H9 (cell line): Measurements from ENCODE around the gene PPFIBP2. TPM values are rescaled to one million over a fixed set of nuclear protein-coding genes. Genes with fewer than 3 reads are reported as not detected.

Experiments
- DNase-seq: peaks from one replicate; pipeline ENCODE4 v3.0.0-alpha.2; 2017
- H2AFZ ChIP-seq: one replicate; pipeline ENCODE4 v1.6.1; 2013; ENCODE audit warnings: mild to moderate bottlenecking, low read length, control low read depth, moderate library complexity
- H2AK5ac ChIP-seq: 2 replicates; pipeline ENCODE4 v1.6.1; 2013; ENCODE audit warnings: low read length, control low read depth, mixed read lengths; ENCODE audit not compliant: insufficient read length
- H2BK120ac ChIP-seq: one replicate; pipeline ENCODE4 v1.6.1; 2013; ENCODE audit warnings: low read depth, mild to moderate bottlenecking, low read length, control low read depth, inconsistent platforms; ENCODE audit not compliant: poor library complexity, severe bottlenecking
- H2BK12ac ChIP-seq: 2 replicates; pipeline ENCODE4 v1.6.1; 2013; ENCODE audit warnings: low read length, control low read depth, mixed read lengths, low read depth; ENCODE audit not compliant: insufficient read length
- H2BK15ac ChIP-seq: 2 replicates; pipeline ENCODE4 v1.6.1; 2013; ENCODE audit warnings: low read depth, low read length, control low read depth
- H2BK20ac ChIP-seq: one replicate; pipeline ENCODE4 v1.6.1; 2013; ENCODE audit warnings: low read depth, mild to moderate bottlenecking, low read length, control low read depth, inconsistent platforms; ENCODE audit not compliant: poor library complexity, severe bottlenecking
- H2BK5ac ChIP-seq: 2 replicates; pipeline ENCODE4 v1.6.1; 2013; ENCODE audit warnings: low read length, control low read depth, mixed read lengths; ENCODE audit not compliant: insufficient read length
- H3K14ac ChIP-seq: 2 replicates; pipeline ENCODE4 v1.6.1; 2013; ENCODE audit warnings: low read length, control low read depth; ENCODE audit not compliant: insufficient read depth
- H3K18ac ChIP-seq: 2 replicates; pipeline ENCODE4 v1.6.1; 2013; ENCODE audit warnings: low read depth, mild to moderate bottlenecking, mixed read lengths, low read length, control low read depth; ENCODE audit not compliant: insufficient read length
- H3K23ac ChIP-seq: 2 replicates; pipeline ENCODE4 v1.6.1; 2013; ENCODE audit warnings: low read length, control low read depth, mixed read lengths, low read depth; ENCODE audit not compliant: insufficient read length
- H3K23me2 ChIP-seq: 2 replicates; pipeline ENCODE4 v1.6.1; 2013; ENCODE audit warnings: low read depth, mild to moderate bottlenecking, mixed read lengths, low read length, control low read depth; ENCODE audit not compliant: insufficient read length, poor library complexity, severe bottlenecking
- H3K27ac ChIP-seq: 2 replicates; pipeline ENCODE4 v1.5.1; 2013; ENCODE audit warnings: low read length, control low read depth, mixed read lengths, low read depth; ENCODE audit not compliant: insufficient read length
- H3K27me3 ChIP-seq: 2 replicates; pipeline ENCODE4 v1.6.1; 2013; ENCODE audit warnings: low read length, control low read depth, inconsistent platforms; ENCODE audit not compliant: insufficient read depth
- H3K4ac ChIP-seq: 2 replicates; pipeline ENCODE4 v1.6.1; 2013; ENCODE audit warnings: low read depth, mild to moderate bottlenecking, control low read depth, inconsistent platforms, low read length, moderate library complexity
- H3K4me1 ChIP-seq: 2 replicates; pipeline ENCODE4 v1.6.1; 2013; ENCODE audit warnings: low read length, control low read depth, inconsistent platforms; ENCODE audit not compliant: insufficient read depth
- H3K4me2 ChIP-seq: 2 replicates; pipeline ENCODE4 v1.6.1; 2013; ENCODE audit warnings: low read length, control low read depth, mixed read lengths; ENCODE audit not compliant: insufficient read length, insufficient read depth
- H3K56ac ChIP-seq: 2 replicates; pipeline ENCODE4 v1.6.1; 2013; ENCODE audit warnings: low read depth, mild to moderate bottlenecking, mixed read lengths, low read length, control low read depth; ENCODE audit not compliant: insufficient read length
- H3K79me1 ChIP-seq: 2 replicates; pipeline ENCODE4 v1.6.1; 2013; ENCODE audit warnings: low read depth, mild to moderate bottlenecking, moderate library complexity, low read length, control low read depth, inconsistent platforms; ENCODE audit not compliant: insufficient read depth, poor library complexity, severe bottlenecking
- H3K79me2 ChIP-seq: 2 replicates; pipeline ENCODE4 v1.6.1; 2013; ENCODE audit warnings: low read length, control low read depth, inconsistent platforms; ENCODE audit not compliant: insufficient read depth
- H3K9ac ChIP-seq: 2 replicates; pipeline ENCODE4 v1.6.1; 2013; ENCODE audit warnings: low read length, control low read depth, mixed read lengths; ENCODE audit not compliant: insufficient read length; ENCODE audit errors: extremely low read depth
- H3K9me3 ChIP-seq: one replicate; pipeline ENCODE4 v1.6.1; 2013; ENCODE audit warnings: low read depth, low read length, inconsistent platforms; ENCODE audit not compliant: control insufficient read depth
- H3T11ph ChIP-seq: one replicate; pipeline ENCODE4 v1.6.1; 2013; ENCODE audit warnings: mild to moderate bottlenecking, low read length, control low read depth, inconsistent platforms
- H4K20me1 ChIP-seq: one replicate; pipeline ENCODE4 v1.6.1; 2013; ENCODE audit not compliant: control insufficient read depth, insufficient read length, insufficient read depth
- H4K5ac ChIP-seq: 2 replicates; pipeline ENCODE4 v1.6.1; 2013; ENCODE audit warnings: low read depth, mild to moderate bottlenecking, mixed read lengths, low read length, control low read depth; ENCODE audit not compliant: insufficient read length
- H4K8ac ChIP-seq: replicated peaks from 2 replicates; pipeline ENCODE4 v1.6.1; 2013; ENCODE audit warnings: low read length, control low read depth, mixed read lengths, low read depth; ENCODE audit not compliant: insufficient read length
- H4K91ac ChIP-seq: 2 replicates; pipeline ENCODE4 v1.6.1; 2013; ENCODE audit warnings: low read depth, mild to moderate bottlenecking, moderate library complexity, mixed read lengths, low read length, control low read depth; ENCODE audit not compliant: insufficient read length
- H3K27ac Mint-ChIP-seq, 3 experiments: 2 replicates in 2 of 3; 3 replicates in 1 of 3; pipeline ENCODE4 v1.8.0; 2020 to 2021; ENCODE audit warnings: mixed read lengths in 3 of 3, mild to moderate bottlenecking in 1 of 3, moderate library complexity in 1 of 3
- H3K27me3 Mint-ChIP-seq: 2 replicates; pipeline ENCODE4 v1.8.0; 2021; ENCODE audit warnings: low read depth, mild to moderate bottlenecking, moderate library complexity, mixed read lengths
- H3K36me3 Mint-ChIP-seq, 3 experiments: 2 replicates in 2 of 3; 3 replicates in 1 of 3; pipeline ENCODE4 v1.8.0; 2020 to 2021; ENCODE audit warnings: low read depth in 3 of 3, mixed read lengths in 3 of 3; ENCODE audit not compliant: insufficient read depth in 1 of 3
- H3K4me1 Mint-ChIP-seq, 2 experiments: 2 replicates each; pipeline ENCODE4 v1.8.0; 2020; ENCODE audit warnings: mixed read lengths in 2 of 2
- H3K4me3 Mint-ChIP-seq, 2 experiments: 2 replicates in 1 of 2; 3 replicates in 1 of 2; pipeline ENCODE4 v1.8.0; 2020 to 2021; ENCODE audit warnings: mild to moderate bottlenecking in 2 of 2, mixed read lengths in 2 of 2, moderate library complexity in 1 of 2
- H3K9me3 Mint-ChIP-seq, 2 experiments: 2 replicates in 1 of 2; 3 replicates in 1 of 2; pipeline ENCODE4 v1.8.0; 2020; ENCODE audit warnings: mild to moderate bottlenecking in 2 of 2, mixed read lengths in 2 of 2, moderate library complexity in 1 of 2
- WGBS: extraction: QIAGEN DNeasy Blood & Tissue Kit; methylation state at CpG from one replicate; pipeline ENCODE4 v1.1.7; 2013; ENCODE audit warnings: missing lambda C conversion rate, low lambda C conversion rate, mixed read lengths; ENCODE audit not compliant: insufficient read length; ENCODE audit errors: extremely low coverage; 5-methylcytosine and 5-hydroxymethylcytosine counted together
- total RNA-seq: library from RNA; stranded (reverse); gene quantifications from 2 replicates; pipeline ENCODE4 v1.2.1, GENCODE V29; 2021
- TF ChIP-seq, protein P1 (sequence below): fragments of 200-600 bp; sonication (generic); conservative IDR thresholded peaks from 3 replicates; pipeline ENCODE4 v1.8.0; 2021; ENCODE audit warnings: antibody characterized with exemption, mild to moderate bottlenecking

PPFIBP2 gene
- total RNA-seq, 1 experiment from 2014 or later, result 8.3 TPM

DNA sequence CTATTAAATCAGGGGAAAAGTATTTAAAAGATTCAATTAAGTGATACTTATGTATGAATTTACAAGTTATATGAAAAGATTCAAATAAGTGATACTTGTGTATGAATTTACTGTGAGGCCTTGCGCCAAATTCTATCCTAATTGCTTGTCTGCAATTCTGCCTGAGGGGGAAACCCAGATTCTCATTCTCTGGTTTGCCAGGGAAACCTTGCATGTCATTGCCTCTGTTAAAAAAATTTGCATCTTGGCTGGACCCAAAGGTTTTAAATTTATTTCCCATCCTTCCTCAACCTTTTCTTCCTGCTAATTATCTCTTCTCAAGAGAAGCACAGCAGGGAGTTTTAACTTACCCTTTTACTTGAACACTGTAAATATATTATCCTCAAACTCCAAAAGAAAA is 14.7 kb upstream of the PPFIBP2 start:
- H2BK20ac ChIP-seq, result no peak overlapping the region
- Mint-ChIP-seq H3K27ac (peak overlapping the region in 1 of 3 experiments; percentile 16; a peak in 1 of 7 replicates), H3K36me3 (no peaks in the 10 kb centered on the region), H3K4me3 (no peak overlapping the region), H3K9me3 (no peaks in the 10 kb centered on the region), H3K4me1 (peaks cover 7 to 8% of the 10 kb centered on the region in 2 experiments), H3K27me3 (no peaks in the 10 kb centered on the region)
- no peak overlapping the region for H3K27ac ChIP-seq
- H2BK12ac ChIP-seq, result no peak overlapping the region
- H4K91ac ChIP-seq, result no peak overlapping the region
- H3T11ph ChIP-seq, result no peak overlapping the region
- no peak overlapping the region for H2AFZ ChIP-seq
- H2AK5ac ChIP-seq, result no peak overlapping the region
- no peak overlapping the region for H4K5ac ChIP-seq
- no peak overlapping the region for H3K14ac ChIP-seq
- no peaks in the 10 kb centered on the region for H3K9me3 ChIP-seq
- no peak for DNase-seq
- H3K23ac ChIP-seq, result no peak overlapping the region
- no peaks in the 10 kb centered on the region for H3K79me1 ChIP-seq
- H2BK15ac ChIP-seq, result no peak overlapping the region
- H3K56ac ChIP-seq, result no peak overlapping the region
- H3K18ac ChIP-seq, result no peak overlapping the region
- no peaks in the 10 kb centered on the region for H3K27me3 ChIP-seq
- H3K23me2 ChIP-seq, result peaks cover 2% of the 10 kb centered on the region
- no peak overlapping the region for H2BK120ac ChIP-seq
- TF ChIP-seq, protein P1, sequence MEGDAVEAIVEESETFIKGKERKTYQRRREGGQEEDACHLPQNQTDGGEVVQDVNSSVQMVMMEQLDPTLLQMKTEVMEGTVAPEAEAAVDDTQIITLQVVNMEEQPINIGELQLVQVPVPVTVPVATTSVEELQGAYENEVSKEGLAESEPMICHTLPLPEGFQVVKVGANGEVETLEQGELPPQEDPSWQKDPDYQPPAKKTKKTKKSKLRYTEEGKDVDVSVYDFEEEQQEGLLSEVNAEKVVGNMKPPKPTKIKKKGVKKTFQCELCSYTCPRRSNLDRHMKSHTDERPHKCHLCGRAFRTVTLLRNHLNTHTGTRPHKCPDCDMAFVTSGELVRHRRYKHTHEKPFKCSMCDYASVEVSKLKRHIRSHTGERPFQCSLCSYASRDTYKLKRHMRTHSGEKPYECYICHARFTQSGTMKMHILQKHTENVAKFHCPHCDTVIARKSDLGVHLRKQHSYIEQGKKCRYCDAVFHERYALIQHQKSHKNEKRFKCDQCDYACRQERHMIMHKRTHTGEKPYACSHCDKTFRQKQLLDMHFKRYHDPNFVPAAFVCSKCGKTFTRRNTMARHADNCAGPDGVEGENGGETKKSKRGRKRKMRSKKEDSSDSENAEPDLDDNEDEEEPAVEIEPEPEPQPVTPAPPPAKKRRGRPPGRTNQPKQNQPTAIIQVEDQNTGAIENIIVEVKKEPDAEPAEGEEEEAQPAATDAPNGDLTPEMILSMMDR, result no peak
- H4K20me1 ChIP-seq, result no peaks in the 10 kb centered on the region
- H3K79me2 ChIP-seq, result no peaks in the 10 kb centered on the region
- H2BK5ac ChIP-seq, result no peak overlapping the region
- no peak overlapping the region for H4K8ac ChIP-seq
- no CpG with 5 or more reads among the region's 1 CpG for WGBS
- no peak overlapping the region for H3K4me2 ChIP-seq
- H3K4me1 ChIP-seq, result no peaks in the 10 kb centered on the region
- no peak overlapping the region for H3K9ac ChIP-seq
- no peak overlapping the region for H3K4ac ChIP-seq
